K562 (cell line): ENCODE results near the gene GFOD2. TPM values are rescaled to one million over a fixed set of nuclear protein-coding genes. Genes with fewer than 3 reads are reported as not detected.
A peak's percentile ranks its signal among the peaks of the same experiment; 100 is the strongest.

Source experiments
- ATAC-seq: fragments of 200-7000 bp; cut with Tn5 transposase; 3 replicates; pipeline ENCODE4 v1.9.1; 2020; ENCODE audit warnings: moderate library complexity
- BruUV-seq: library from RNA; stranded (reverse); fragments of 400-500 nt; replicated peaks from 2 replicates; lab custom pipeline; 2021; lab: Mats Ljungman, UMichigan
- CTCF ChIA-PET: fragments of 300-600 bp; formaldehyde crosslinking; extraction: SDS; loops from one replicate; lab custom pipeline; 2021; ENCODE audit warnings: low intra/inter-chr PET ratio; lab: Yijun Ruan, JAX
- POLR2A ChIA-PET: fragments of 300-600, 350-650 bp; sonication (Branson Sonifier 250); formaldehyde crosslinking; extraction: SDS; loops from one replicate; lab custom pipeline; 2021; ENCODE audit warnings: antibody characterized with exemption, inconsistent platforms; lab: Yijun Ruan, JAX
- DNase-seq, 4 experiments: peaks; one replicate each; pipeline versions ENCODE4 v3.0.0 to v3.0.0-alpha.2; 2011 to 2018; ENCODE audit warnings: low spot score in 3 of 4, mixed read lengths in 3 of 4; ENCODE audit errors: extremely low read depth in 1 of 4
- FAIRE-seq: peaks from 2 replicates; lab custom pipeline; 2011; peaks lifted over from hg19 to GRCh38; lab: Jason Lieb, UNC
- H2AFZ ChIP-seq: 2 replicates; pipeline ENCODE4 v1.6.0; 2011; ENCODE audit warnings: low read depth, low read length, control low read depth, inconsistent platforms
- H3K27ac ChIP-seq: fragments of 200-600 bp; 3 replicates; pipeline ENCODE4 v1.8.0; 2011; ENCODE audit warnings: low read depth, mild to moderate bottlenecking, control low read depth, inconsistent platforms, low read length, moderate library complexity, mixed read lengths; ENCODE audit errors: extremely low read depth
- H3K27me3 ChIP-seq, 2 experiments: fragments of 300-600 bp in 1 of 2; 2 replicates in 1 of 2; 3 replicates in 1 of 2; pipeline versions ENCODE4 v1.6.0 to v1.8.0; 2011; ENCODE audit warnings: inconsistent platforms in 2 of 2, low read length in 2 of 2, mild to moderate bottlenecking in 1 of 2, mixed read lengths in 1 of 2, moderate library complexity in 1 of 2; ENCODE audit not compliant: control insufficient read depth in 2 of 2, insufficient read depth in 2 of 2
- H3K36me3 ChIP-seq: fragments of 300-600 bp; 3 replicates; pipeline ENCODE4 v1.8.0; 2011; ENCODE audit warnings: mild to moderate bottlenecking, low read length, inconsistent platforms; ENCODE audit not compliant: control insufficient read depth, insufficient read depth
- H3K4me1 ChIP-seq, 2 experiments: fragments of 200-600 bp in 1 of 2; replicated peaks in 1 of 2; 2 replicates in 1 of 2; 3 replicates in 1 of 2; pipeline versions ENCODE4 v1.5.1 to v1.8.0; 2011; ENCODE audit warnings: inconsistent platforms in 2 of 2, low read length in 2 of 2, mild to moderate bottlenecking in 1 of 2, mixed read lengths in 1 of 2, moderate library complexity in 1 of 2; ENCODE audit not compliant: control insufficient read depth in 2 of 2, insufficient read depth in 2 of 2
- H3K4me2 ChIP-seq: 2 replicates; pipeline ENCODE4 v1.6.1; 2011; ENCODE audit warnings: low read length, control low read depth, inconsistent platforms, mixed read lengths; ENCODE audit not compliant: insufficient read depth
- H3K4me3 ChIP-seq: fragments of 200-600 bp; sonication (generic), shearing (Covaris generic); 2 replicates; pipeline ENCODE4 v1.5.1; 2016; ENCODE audit warnings: control low read depth, inconsistent platforms
- H3K79me2 ChIP-seq: fragments of 200-600 bp; 3 replicates; pipeline ENCODE4 v1.8.0; 2011; ENCODE audit warnings: low read length, inconsistent platforms; ENCODE audit not compliant: control insufficient read depth, insufficient read depth
- H3K9ac ChIP-seq, 2 experiments: 2 replicates each; pipeline versions ENCODE4 v1.6.0 to v1.6.1; 2011; ENCODE audit warnings: low read depth in 2 of 2, low read length in 2 of 2, control low read depth in 1 of 2, inconsistent platforms in 1 of 2, mild to moderate bottlenecking in 1 of 2, mixed read lengths in 1 of 2; ENCODE audit not compliant: insufficient read depth in 1 of 2
- H3K9me1 ChIP-seq: one replicate; pipeline ENCODE4 v1.6.0; 2011; ENCODE audit warnings: inconsistent platforms, mild to moderate bottlenecking, low read length, moderate library complexity; ENCODE audit not compliant: control insufficient read depth, insufficient read depth
- H3K9me3 ChIP-seq: replicated peaks from 2 replicates; pipeline ENCODE4 v1.5.1; 2011; ENCODE audit warnings: low read depth, low read length, inconsistent platforms; ENCODE audit not compliant: control insufficient read depth, insufficient read depth
- H4K20me1 ChIP-seq: replicated peaks from 2 replicates; pipeline ENCODE4 v1.6.1; 2011; ENCODE audit warnings: low read length, inconsistent platforms, mixed read lengths; ENCODE audit not compliant: control insufficient read depth, insufficient read depth
- COPS2 ChIP-seq: fragments of 450-650 bp; conservative IDR thresholded peaks from 2 replicates; pipeline ENCODE4 v1.6.1; 2016; ENCODE audit warnings: mild to moderate bottlenecking, moderate library complexity
- PBX2 ChIP-seq, 2 experiments: IDR thresholded peaks in 1 of 2; conservative IDR thresholded peaks in 1 of 2; 2 replicates each; pipeline ENCODE4 v1.6.1; 2016; ENCODE audit warnings: low read depth in 2 of 2, mild to moderate bottlenecking in 1 of 2, missing compliant biosample characterization in 1 of 2, missing genetic modification characterization in 1 of 2, moderate library complexity in 1 of 2
- WGBS: fragments of 100-300 bp; shearing (Covaris generic); methylation state at CpG from one replicate; pipeline ENCODE4 v1.1.6; 2016; ENCODE audit warnings: low coverage, mixed read lengths; ENCODE audit not compliant: insufficient coverage; ENCODE audit errors: missing lambda C conversion rate; 5-methylcytosine and 5-hydroxymethylcytosine counted together
- in situ Hi-C: fragments of 300-500 bp; cut with MboI; formaldehyde crosslinking; loops from 4 replicates; pipeline ENCODE4 v1.15.0; 2018; ENCODE audit warnings: inconsistent platforms, mixed read lengths
- intact Hi-C: fragments of 100-400 bp; cut with micrococcal nuclease; formaldehyde crosslinking; loops from 2 replicates; pipeline ENCODE4 v1.14.2; 2022
- polyA plus RNA-seq, 8 experiments: library from polyadenylated mRNA; depleted of rRNA in 4 of 8; stranded (reverse) in 5 of 8; unstranded in 3 of 8; fragments of >200 nt; fragmentation: Nextera tagmentation in 2 of 8; fragmentation: Illumina TruSeq in 1 of 8; extraction: Ambion mirVana in 2 of 8; extraction: Trizol in 1 of 8; gene quantifications; 2 replicates each; pipeline versions ENCODE4 v1.2.1 to v1.2.3, GENCODE V29; 2011 to 2014; ENCODE audit warnings: inconsistent platforms in 1 of 8, missing spikeins in 1 of 8
- total RNA-seq, 7 experiments: library from RNA; depleted of rRNA in 6 of 7; stranded (reverse); fragments of >200 nt in 6 of 7; fragmentation: Illumina TruSeq in 2 of 7; extraction: Trizol in 2 of 7; gene quantifications; 2 replicates each; pipeline versions ENCODE4 v1.2.1 to v1.2.3, GENCODE V29; 2011 to 2021; ENCODE audit warnings: low replicate concordance in 1 of 7
- TF ChIP-seq, protein P1 (sequence below), 2 experiments: fragments of 450-650 bp in 1 of 2; sonication (generic) in 1 of 2; formaldehyde crosslinking in 1 of 2; IDR thresholded peaks; 2 replicates each; pipeline versions ENCODE4 v1.7.1 to v1.9.0; 2016 to 2022; ENCODE audit warnings: inconsistent platforms in 1 of 2, mild to moderate bottlenecking in 1 of 2, missing genetic modification reagents in 1 of 2
- TF ChIP-seq, protein P2 (sequence below): fragments of 450-650 bp; formaldehyde crosslinking; IDR thresholded peaks from 2 replicates; pipeline ENCODE4 v1.4.0; 2022; ENCODE audit warnings: mild to moderate bottlenecking, moderate library complexity

GFOD2 gene
- total and polyA plus RNA-seq, 9 of the 15 experiments (the other 6 are each of a cell fraction or from before 2014, with no cell fraction given) = 1.9 to 15.8 (median 11.1) TPM

DNA sequence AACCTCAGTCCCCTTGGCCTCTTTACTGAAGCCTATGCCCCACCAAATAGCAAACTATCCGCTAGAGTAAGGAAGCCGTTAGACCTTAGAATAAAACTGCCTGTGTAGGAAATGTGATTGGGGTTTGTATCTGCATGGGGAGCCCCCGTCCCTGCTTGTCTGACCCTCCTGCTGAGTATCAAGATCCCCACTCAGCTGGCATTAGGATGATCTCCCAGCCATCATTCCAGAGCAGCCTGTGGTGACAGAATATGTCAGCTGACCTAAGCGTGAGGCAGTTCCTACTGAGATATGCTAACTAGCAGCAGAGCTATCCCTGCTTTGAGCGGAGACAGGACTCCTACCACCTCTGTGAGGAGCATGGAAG is 645 bp upstream of the GFOD2 start (continued):
- TF ChIP-seq PBX2 (CRISPR knock-in tag; IDR thresholded peaks at IDR 0.05; ENCODE audit: low read depth) = no peak
- 0 out of 2 replicates have a peak, but pooled peaks have one; percentile 26 for TF ChIP-seq PBX2 (tag; conservative IDR thresholded peaks at IDR 0.05; ENCODE audit: low read depth)
- no peak for TF ChIP-seq COPS2

DNA sequence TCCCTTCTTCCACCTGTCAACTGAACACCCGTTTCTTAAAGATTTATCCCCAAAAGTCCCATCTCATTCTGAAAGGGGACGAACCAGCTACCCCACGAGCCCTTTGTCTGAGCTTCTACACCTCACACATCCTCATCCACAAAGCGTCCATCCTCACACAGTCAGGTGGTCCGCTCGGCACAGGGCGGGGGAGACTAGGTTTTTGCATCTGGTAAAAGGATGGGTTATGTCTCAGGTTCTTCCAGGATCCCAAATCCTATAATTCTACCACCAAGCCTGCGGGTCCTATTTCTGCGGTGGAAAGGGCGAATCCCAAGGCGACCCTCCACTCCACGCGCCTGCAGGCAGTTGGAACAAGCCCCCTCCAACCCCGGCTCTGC is 458 bp downstream of the GFOD2 start:
- Histone ChIP-seq H3K4me3 (peak overlapping the region; percentile 94), H3K4me2 (peak overlapping the region; percentile 98), H3K9me1 (no peaks in the 10 kb centered on the region), H2AFZ (peak overlapping the region; percentile 93), H3K27me3 (no peaks in the 10 kb centered on the region), H3K9me3 (no peaks in the 10 kb centered on the region), H3K27ac (peak overlapping the region; percentile 93; the same call in 2 of the 3 replicates), H3K36me3 (peaks cover 8% of the 10 kb centered on the region; the same call in 1 of the 3 replicates), H3K79me2 (peaks cover 35% of the 10 kb centered on the region), H3K4me1 (peaks cover 6 to 9% of the 10 kb centered on the region in 2 experiments), H3K9ac (peak overlapping the region; percentile 87 to 92), H4K20me1 (no peaks in the 10 kb centered on the region)
- BruUV-seq = no TSS peak
- WGBS = under 1% methylated on average over 14 of the region's 14 CpGs
- TF ChIP-seq, protein P1, sequence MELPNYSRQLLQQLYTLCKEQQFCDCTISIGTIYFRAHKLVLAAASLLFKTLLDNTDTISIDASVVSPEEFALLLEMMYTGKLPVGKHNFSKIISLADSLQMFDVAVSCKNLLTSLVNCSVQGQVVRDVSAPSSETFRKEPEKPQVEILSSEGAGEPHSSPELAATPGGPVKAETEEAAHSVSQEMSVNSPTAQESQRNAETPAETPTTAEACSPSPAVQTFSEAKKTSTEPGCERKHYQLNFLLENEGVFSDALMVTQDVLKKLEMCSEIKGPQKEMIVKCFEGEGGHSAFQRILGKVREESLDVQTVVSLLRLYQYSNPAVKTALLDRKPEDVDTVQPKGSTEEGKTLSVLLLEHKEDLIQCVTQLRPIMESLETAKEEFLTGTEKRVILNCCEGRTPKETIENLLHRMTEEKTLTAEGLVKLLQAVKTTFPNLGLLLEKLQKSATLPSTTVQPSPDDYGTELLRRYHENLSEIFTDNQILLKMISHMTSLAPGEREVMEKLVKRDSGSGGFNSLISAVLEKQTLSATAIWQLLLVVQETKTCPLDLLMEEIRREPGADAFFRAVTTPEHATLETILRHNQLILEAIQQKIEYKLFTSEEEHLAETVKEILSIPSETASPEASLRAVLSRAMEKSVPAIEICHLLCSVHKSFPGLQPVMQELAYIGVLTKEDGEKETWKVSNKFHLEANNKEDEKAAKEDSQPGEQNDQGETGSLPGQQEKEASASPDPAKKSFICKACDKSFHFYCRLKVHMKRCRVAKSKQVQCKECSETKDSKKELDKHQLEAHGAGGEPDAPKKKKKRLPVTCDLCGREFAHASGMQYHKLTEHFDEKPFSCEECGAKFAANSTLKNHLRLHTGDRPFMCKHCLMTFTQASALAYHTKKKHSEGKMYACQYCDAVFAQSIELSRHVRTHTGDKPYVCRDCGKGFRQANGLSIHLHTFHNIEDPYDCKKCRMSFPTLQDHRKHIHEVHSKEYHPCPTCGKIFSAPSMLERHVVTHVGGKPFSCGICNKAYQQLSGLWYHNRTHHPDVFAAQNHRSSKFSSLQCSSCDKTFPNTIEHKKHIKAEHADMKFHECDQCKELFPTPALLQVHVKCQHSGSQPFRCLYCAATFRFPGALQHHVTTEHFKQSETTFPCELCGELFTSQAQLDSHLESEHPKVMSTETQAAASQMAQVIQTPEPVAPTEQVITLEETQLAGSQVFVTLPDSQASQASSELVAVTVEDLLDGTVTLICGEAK (IDR thresholded peaks at IDR 0.05) = no peak
- TF ChIP-seq, protein P1 (CRISPR knock-in tag; IDR thresholded peaks at IDR 0.05) = 0 out of 2 replicates have a peak, but pooled peaks have one; percentile 13
- TF ChIP-seq, protein P2, sequence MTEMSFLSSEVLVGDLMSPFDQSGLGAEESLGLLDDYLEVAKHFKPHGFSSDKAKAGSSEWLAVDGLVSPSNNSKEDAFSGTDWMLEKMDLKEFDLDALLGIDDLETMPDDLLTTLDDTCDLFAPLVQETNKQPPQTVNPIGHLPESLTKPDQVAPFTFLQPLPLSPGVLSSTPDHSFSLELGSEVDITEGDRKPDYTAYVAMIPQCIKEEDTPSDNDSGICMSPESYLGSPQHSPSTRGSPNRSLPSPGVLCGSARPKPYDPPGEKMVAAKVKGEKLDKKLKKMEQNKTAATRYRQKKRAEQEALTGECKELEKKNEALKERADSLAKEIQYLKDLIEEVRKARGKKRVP (CRISPR knock-in tag) = no peak
- in situ Hi-C loops (no loop called here), intact Hi-C loops (no loop called here)
- FAIRE-seq (peak; percentile 56), DNase-seq (peak in 1 of 4 experiments; percentile 23), ATAC-seq (peak; percentile 53)
- CTCF ChIA-PET = interaction anchor here (0.6 kb wide), 1 partner anchor 316 kb away, joined by 4 read pairs; no protein-coding TSS in a partner anchor
- POLR2A ChIA-PET = interaction anchor here (0.7 to 1.9 kb wide), 11 partner anchors 10 to 197 kb away, joined by 3 to 8 read pairs (median 4); partner anchors contain the start of genes RANBP10 and TSNAXIP1
